B cell (primary cell): ENCODE measurements around the gene INHBB. TPM values are rescaled to one million over a fixed set of nuclear protein-coding genes. Genes with fewer than 3 reads are reported as not detected.

Experiments used
- ATAC-seq: fragments of 200-7000 bp; cut with Tn5 transposase; one replicate; pipeline ENCODE4 v1.10.0; 2021; ENCODE audit warnings: low read depth, mild to moderate bottlenecking, moderate number of reproducible peaks, moderate library complexity
- CTCF ChIA-PET: fragments of 350-600 bp; sonication (Branson Sonifier 250); formaldehyde crosslinking; loops from one replicate; lab custom pipeline; 2021; ENCODE audit warnings: antibody characterized with exemption, inconsistent platforms; lab: Charles Lee
- POLR2A ChIA-PET: fragments of 350-600 bp; sonication (Branson Sonifier 250); formaldehyde crosslinking; loops from one replicate; lab custom pipeline; 2021; ENCODE audit warnings: antibody characterized with exemption; lab: Charles Lee
- DNase-seq: peaks from one replicate; pipeline ENCODE4 v3.0.0; 2013
- H2AFZ ChIP-seq: 2 replicates; pipeline ENCODE4 v1.6.1; 2012; ENCODE audit warnings: mild to moderate bottlenecking, low read depth, low read length; ENCODE audit not compliant: insufficient read depth, poor library complexity, severe bottlenecking
- H3K27ac ChIP-seq, 2 donors: 1 replicate in 1 of 2; 2 replicates in 1 of 2; pipeline ENCODE4 v1.5.1; 2012 to 2013; ENCODE audit warnings: low read length in 2 of 2, mild to moderate bottlenecking in 2 of 2, moderate library complexity in 1 of 2
- H3K27me3 ChIP-seq, 4 experiments: fragments of 200-600 bp in 1 of 4; sonication (generic) in 1 of 4; replicated peaks in 1 of 4; 1 replicate in 2 of 4; 2 replicates in 2 of 4; pipeline versions ENCODE4 v1.6.1 to v1.7.0; 2013 to 2016; ENCODE audit warnings: low read length in 3 of 4, mild to moderate bottlenecking in 2 of 4, mixed read lengths in 1 of 4, moderate library complexity in 1 of 4; ENCODE audit not compliant: insufficient read depth in 4 of 4, control insufficient read depth in 3 of 4; ENCODE audit errors: control extremely low read depth in 1 of 4
- H3K36me3 ChIP-seq, 2 experiments: replicated peaks in 1 of 2; 1 replicate in 1 of 2; 2 replicates in 1 of 2; pipeline versions ENCODE4 v1.6.1 to v1.7.1; 2013; ENCODE audit warnings: low read length in 1 of 2; ENCODE audit not compliant: insufficient read depth in 2 of 2, control insufficient read depth in 1 of 2; ENCODE audit errors: control extremely low read depth in 1 of 2, extremely low read depth in 1 of 2
- H3K4me1 ChIP-seq, 2 donors: fragments of 200-600 bp in 1 of 2; sonication (generic) in 1 of 2; 1 replicate in 1 of 2; 2 replicates in 1 of 2; pipeline versions ENCODE4 v1.5.1 to v1.6.1; 2013 to 2017; ENCODE audit warnings: low read length in 2 of 2; ENCODE audit not compliant: control insufficient read depth in 2 of 2, insufficient read depth in 2 of 2
- H3K4me2 ChIP-seq: replicated peaks from 2 replicates; pipeline ENCODE3; 2012; ENCODE audit warnings: mild to moderate bottlenecking, low read depth, low read length; ENCODE audit not compliant: poor library complexity, severe bottlenecking
- H3K4me3 ChIP-seq, 5 experiments: fragments of 200-600 bp in 1 of 5; sonication (generic) in 1 of 5; 1 replicate in 3 of 5; 2 replicates in 2 of 5; pipeline versions ENCODE4 v1.5.1 to v1.7.0; 2011 to 2016; ENCODE audit warnings: low read length in 4 of 5, mild to moderate bottlenecking in 4 of 5, low read depth in 2 of 5, control low read depth in 1 of 5, moderate library complexity in 1 of 5; ENCODE audit not compliant: insufficient read depth in 1 of 5; ENCODE audit errors: control extremely low read depth in 1 of 5, extremely low read depth in 1 of 5
- H3K79me2 ChIP-seq: fragments of 200-600 bp; sonication (generic); one replicate; pipeline ENCODE4 v1.6.0; 2016; ENCODE audit warnings: low read length; ENCODE audit not compliant: control insufficient read depth, insufficient read depth
- H3K9ac ChIP-seq: fragments of 200-600 bp; sonication (generic); 2 replicates; pipeline ENCODE4 v1.6.1; 2017; ENCODE audit warnings: mild to moderate bottlenecking, low read length, moderate library complexity
- H3K9me3 ChIP-seq, 3 donors: one replicate each; pipeline versions ENCODE4 v1.6.1 to v1.7.1; 2013; ENCODE audit warnings: low read length in 2 of 3; ENCODE audit not compliant: control insufficient read depth in 2 of 3, insufficient read depth in 1 of 3; ENCODE audit errors: control extremely low read depth in 1 of 3
- H4K20me1 ChIP-seq: 2 replicates; pipeline ENCODE4 v1.6.0; 2012; ENCODE audit warnings: mild to moderate bottlenecking, low read length; ENCODE audit not compliant: insufficient read depth, control insufficient read depth, poor library complexity, severe bottlenecking
- H3K27ac Mint-ChIP-seq: one replicate; pipeline ENCODE4 v1.8.0; 2021; ENCODE audit warnings: mixed read lengths
- H3K27me3 Mint-ChIP-seq: one replicate; pipeline ENCODE4 v1.8.0; 2021; ENCODE audit warnings: mixed read lengths
- H3K4me1 Mint-ChIP-seq: one replicate; pipeline ENCODE4 v1.8.0; 2021; ENCODE audit warnings: mixed read lengths
- H3K4me3 Mint-ChIP-seq: one replicate; pipeline ENCODE4 v1.8.0; 2021; ENCODE audit warnings: mixed read lengths
- H3K9me3 Mint-ChIP-seq: one replicate; pipeline ENCODE4 v1.8.0; 2022; ENCODE audit warnings: mixed read lengths; ENCODE audit not compliant: insufficient read depth
- CTCF ChIP-seq: fragments of 200-600 bp; IDR thresholded peaks from one replicate; pipeline ENCODE4 v1.8.0; 2022; ENCODE audit warnings: antibody characterized with exemption, mild to moderate bottlenecking
- EZH2 ChIP-seq: IDR thresholded peaks from 2 replicates; pipeline ENCODE4 v1.6.1; 2012; ENCODE audit warnings: borderline replicate concordance, low read depth, mild to moderate bottlenecking, moderate library complexity, low read length; ENCODE audit not compliant: insufficient read depth, poor library complexity, severe bottlenecking
- WGBS: methylation state at CpG from one replicate; pipeline ENCODE4 v1.1.5; 2013; ENCODE audit warnings: missing lambda C conversion rate; ENCODE audit not compliant: insufficient coverage; 5-methylcytosine and 5-hydroxymethylcytosine counted together
- intact Hi-C: fragments of 100-400 bp; cut with micrococcal nuclease; formaldehyde crosslinking; loops from one replicate; pipeline ENCODE4 v1.10.0; 2022
- polyA plus RNA-seq: library from polyadenylated mRNA; depleted of rRNA; stranded (reverse); fragments of >200 nt; gene quantifications from 2 replicates; pipeline ENCODE4 v1.2.3, GENCODE V29; 2012
- total RNA-seq, 2 donors: library from RNA; stranded (reverse); fragments of 120-200 nt in 1 of 2; gene quantifications; 1 replicate in 1 of 2; 2 replicates in 1 of 2; pipeline versions ENCODE4 v1.2.3 to v1.2.4, GENCODE V29; 2013 to 2022

INHBB gene
- total and polyA plus RNA-seq, 2 donors (not counting 1 experiment from before 2014, with no cell fraction given) = 0.03 TPM; not detected in 1

- Histone ChIP-seq H3K9me3 (peaks cover 0 to 6% (median 0%) of the 10 kb centered on the region in 3 donors), H3K79me2 (no peaks in the 10 kb centered on the region), H4K20me1 (no peaks in the 10 kb centered on the region), H2AFZ (no peak overlapping the region), H3K4me3 (no peak overlapping the region), H3K9ac (no peak overlapping the region), H3K4me1 (no peaks in the 10 kb centered on the region), H3K27me3 (peaks cover 0 to 21% (median 1%) of the 10 kb centered on the region in 4 experiments), H3K4me2 (no peak overlapping the region), H3K36me3 (no peaks in the 10 kb centered on the region), H3K27ac (no peak overlapping the region)
- DNase-seq (no peak), ATAC-seq (no peak)
- Mint-ChIP-seq H3K9me3 (no peaks in the 10 kb centered on the region), H3K27ac (no peak overlapping the region), H3K4me1 (no peaks in the 10 kb centered on the region), H3K4me3 (no peak overlapping the region), H3K27me3 (peaks cover 67% of the 10 kb centered on the region)
- ChIA-PET CTCF (interaction anchor here (1.5 kb wide), 1 partner anchor 11 kb away, joined by 3 read pairs; no protein-coding TSS in a partner anchor), POLR2A (no interaction called here)
- intact Hi-C loops = no loop called here
- WGBS = 98% methylated on average over 5 of the region's 6 CpGs
- TF ChIP-seq CTCF (no peak), EZH2 (no peak)
Observed at GRCh38 chr2:120332384-120332783, 13.6 kb upstream of the INHBB start.

- Mint-ChIP-seq H3K4me3 (no peak overlapping the region), H3K9me3 (no peaks in the 10 kb centered on the region), H3K27ac (no peak overlapping the region), H3K27me3 (peaks cover 68% of the 10 kb centered on the region), H3K4me1 (no peaks in the 10 kb centered on the region)
- Histone ChIP-seq H3K9ac (no peak overlapping the region), H3K4me3 (no peak overlapping the region), H4K20me1 (no peaks in the 10 kb centered on the region), H2AFZ (no peak overlapping the region), H3K27me3 (peaks cover 0 to 26% (median 6%) of the 10 kb centered on the region in 4 experiments), H3K4me2 (no peak overlapping the region), H3K9me3 (peaks cover 0 to 6% (median 0%) of the 10 kb centered on the region in 3 donors), H3K79me2 (no peaks in the 10 kb centered on the region), H3K36me3 (no peaks in the 10 kb centered on the region), H3K4me1 (no peaks in the 10 kb centered on the region), H3K27ac (no peak overlapping the region)
- intact Hi-C loops = no loop called here
- ATAC-seq = no peak
- TF ChIP-seq EZH2 (no peak), CTCF (no peak)
- CTCF ChIA-PET = interaction anchor here (0.6 to 1.0 kb wide), 2 partner anchors 23 to 25 kb away, joined by 3 to 4 read pairs; no protein-coding TSS in a partner anchor
- POLR2A ChIA-PET = no interaction called here
- WGBS = no CpG with 5 or more reads among the region's 1 CpG
- no peak for DNase-seq
Observed at GRCh38 chr2:120334068-120334467, 11.9 kb upstream of the INHBB start.
